T follicular helper cell (primary cell): Measurements from ENCODE around the gene CHST8.

Experiments used
- DNase-seq: peaks from one replicate; pipeline ENCODE4 v3.0.0-alpha.2; 2020; ENCODE audit warnings: low read depth

CHST8 gene

DNA sequence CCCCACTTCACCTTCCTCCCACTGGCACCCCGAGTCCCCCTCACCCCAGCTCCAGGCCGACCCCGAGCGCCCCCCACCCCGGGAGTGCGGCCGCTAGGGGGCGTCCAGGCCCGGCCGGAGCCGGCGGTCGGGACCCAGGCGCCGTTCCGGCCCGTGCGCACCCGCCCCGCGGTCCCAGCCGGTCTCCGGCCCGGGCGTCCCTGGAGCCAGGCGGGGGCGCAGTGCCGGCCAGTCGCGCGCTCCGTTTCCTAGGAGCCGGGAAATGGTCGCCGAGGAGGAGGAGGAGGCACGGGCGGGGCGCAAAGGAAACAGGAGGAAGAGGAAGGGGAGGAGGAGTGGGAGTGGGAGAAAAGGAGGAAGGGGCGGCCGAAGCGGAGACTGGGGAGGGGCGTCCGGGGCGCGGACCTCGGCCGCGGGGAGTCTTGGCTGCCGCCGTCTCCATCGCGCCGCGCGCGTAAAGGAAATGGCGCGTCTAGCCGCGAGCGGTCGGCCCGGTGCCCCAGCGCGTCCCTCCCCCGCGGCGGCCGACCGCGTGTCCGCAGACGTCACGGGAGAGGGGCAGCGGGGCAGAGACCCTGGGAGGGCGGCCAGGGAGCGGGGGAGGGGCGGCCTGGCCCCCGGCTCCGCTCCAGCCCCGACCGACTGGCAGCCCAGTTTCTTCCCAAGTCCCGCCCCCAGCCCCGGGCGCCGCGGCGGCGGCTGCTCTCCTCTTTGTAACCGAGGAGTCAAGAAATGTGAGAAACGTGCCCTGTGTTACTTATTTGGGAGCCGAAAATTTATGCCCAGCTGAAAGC, 173.8 kb downstream of the CHST8 start:
- DNase-seq = no peak

DNA sequence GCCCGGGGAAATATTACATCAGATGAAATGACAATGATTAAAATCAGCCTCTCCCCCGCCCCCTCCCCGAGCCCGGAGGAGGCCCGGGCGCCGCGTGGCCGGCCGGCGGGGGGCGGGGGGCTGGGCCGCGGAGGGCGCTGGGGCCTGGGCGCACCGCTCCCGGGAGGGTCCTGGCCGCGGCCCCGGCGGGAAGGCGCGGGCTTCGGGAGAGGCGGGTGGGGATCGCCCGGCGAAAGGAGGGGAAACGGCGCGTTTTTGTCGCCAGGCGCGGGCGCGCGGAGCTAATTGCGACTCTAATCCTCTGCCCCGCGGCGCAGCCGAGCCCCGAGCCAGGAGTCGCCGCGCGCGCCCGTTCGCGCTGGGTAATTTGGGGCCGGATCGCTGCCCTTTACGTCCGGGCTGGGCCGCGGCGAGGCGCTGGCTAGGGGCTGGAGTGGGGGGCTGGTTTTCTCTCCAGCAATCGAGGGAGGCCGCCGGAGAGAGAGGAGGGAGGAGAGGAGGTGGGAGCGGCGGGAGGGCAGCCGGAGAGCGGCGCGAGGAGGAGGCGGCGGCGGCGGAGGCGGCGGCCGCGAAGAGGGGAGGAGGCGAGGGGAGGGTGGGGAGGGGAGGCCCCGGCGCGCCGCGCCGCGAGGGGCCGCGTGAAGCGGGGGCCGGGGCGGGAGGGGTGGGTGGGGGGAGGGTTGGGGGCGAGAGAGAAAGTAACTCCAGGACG, 174.6 kb downstream of the CHST8 start, which contains the start of gene KCTD15:
Gene KCTD15 (plus strand): TSS at position 707 of the 712 bp plus-strand sequence. CDS start 3,585 bp downstream, outside the sequence.
- DNase-seq = no peak

GRCh38 chr19:33797802-33798671, 176.3 kb downstream of the CHST8 start:
- DNase-seq = no peak

DNA sequence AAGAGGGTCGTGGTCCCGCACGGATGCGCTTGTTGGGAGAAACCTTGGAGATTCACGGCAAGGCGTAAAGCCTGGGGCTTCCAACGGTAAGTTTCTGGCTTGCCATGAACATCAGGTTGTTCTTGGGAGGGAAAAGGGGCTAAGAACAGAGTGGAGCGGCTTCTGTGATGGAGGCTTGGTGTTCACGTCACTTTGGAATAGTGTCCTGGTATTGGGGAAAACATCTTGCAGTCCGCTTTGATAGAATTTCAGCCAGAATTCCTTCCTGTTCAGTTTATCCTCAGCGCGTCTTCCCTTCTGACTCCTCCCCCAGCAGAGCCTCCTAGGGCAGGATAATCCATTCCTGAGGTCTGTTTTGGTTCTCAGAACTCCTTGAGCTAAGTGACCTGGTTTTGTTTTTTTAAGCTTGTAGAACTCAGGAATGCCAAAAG, 176.9 kb downstream of the CHST8 start:
- DNase-seq = no peak

DNA sequence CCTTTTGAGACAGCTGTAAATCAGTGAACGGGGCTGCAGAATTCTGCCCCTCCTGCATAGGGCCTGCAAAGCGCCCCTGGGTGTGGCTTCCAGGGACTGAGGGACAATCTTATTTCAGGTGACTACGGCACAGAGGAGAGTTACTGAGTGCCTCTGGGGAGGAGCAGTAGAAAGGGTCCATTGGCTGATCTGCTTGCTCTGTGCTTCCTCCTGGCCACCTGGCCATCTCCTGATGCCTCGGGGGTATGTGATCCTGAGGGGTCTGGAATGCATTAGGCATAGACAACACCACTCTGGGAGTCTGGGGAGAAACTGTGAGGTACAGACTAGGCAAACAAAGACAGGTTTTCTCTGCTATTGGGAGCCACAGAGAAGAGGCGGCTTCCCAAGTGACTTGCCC, 177.7 kb downstream of the CHST8 start:
- DNase-seq = no peak

GRCh38 chr19:33800012-33800680, 178.4 kb downstream of the CHST8 start:
- no peak for DNase-seq

DNA sequence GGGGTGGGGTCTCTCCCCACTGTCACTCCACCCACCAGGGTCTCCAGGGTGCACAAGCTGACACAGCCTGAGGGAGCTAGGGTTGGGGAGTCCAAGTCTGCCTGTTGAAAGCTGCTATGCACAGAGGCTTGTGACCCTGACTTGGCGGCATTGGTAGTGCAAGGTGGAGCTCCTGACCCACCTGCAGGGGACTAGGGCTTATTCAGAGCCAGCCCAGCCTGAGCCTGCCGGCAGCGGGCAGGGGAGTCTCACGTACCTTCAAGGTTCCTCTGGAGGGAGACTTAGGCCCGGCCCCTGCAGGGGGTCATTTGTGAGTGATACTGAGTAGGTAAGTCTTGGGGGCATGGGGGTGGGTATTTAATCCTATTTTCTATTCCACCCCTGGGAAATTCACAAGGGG, 179.7 kb downstream of the CHST8 start:
- no peak for DNase-seq

DNA sequence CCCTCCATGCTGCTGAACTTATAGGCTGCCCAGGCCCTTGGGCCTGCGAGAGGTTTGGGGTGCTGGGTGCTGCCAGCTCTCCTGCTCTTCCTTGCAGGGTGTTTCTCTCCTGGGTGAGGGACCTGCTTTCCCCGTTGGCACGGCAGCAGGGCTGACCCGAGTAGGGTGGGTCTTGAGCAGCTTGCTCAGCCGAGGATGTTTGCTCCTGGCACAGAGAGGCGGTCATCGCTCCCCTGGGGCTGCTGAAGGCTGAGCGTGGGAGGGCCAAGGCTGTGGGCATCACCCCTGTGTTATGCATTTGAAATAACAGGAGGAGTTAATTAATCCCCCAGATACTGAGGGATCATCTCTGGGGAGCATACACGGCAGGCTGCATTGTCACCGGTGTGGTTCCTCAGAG, 180.2 kb downstream of the CHST8 start:
- DNase-seq = no peak

DNA sequence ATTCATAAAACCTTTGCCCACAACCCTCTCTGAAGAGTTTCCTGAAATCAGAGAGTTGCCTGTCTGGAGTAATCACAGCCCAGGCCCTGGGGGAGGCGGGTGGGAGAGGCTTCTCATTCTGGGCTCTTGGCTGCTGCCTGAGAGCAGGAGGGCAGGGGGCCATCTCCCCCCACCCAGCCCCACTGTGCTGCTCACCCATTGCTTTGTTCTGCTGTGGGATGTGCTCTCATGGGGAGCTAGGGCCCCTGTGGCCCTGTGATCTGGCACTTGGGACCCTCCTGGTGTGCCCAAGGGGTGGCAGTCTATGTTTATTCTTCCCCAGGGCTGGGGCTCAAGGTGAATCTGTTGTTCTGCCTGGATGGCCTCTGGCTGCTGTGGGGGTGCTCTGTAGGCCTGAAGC, 181.0 kb downstream of the CHST8 start:
- DNase-seq = no peak

DNA sequence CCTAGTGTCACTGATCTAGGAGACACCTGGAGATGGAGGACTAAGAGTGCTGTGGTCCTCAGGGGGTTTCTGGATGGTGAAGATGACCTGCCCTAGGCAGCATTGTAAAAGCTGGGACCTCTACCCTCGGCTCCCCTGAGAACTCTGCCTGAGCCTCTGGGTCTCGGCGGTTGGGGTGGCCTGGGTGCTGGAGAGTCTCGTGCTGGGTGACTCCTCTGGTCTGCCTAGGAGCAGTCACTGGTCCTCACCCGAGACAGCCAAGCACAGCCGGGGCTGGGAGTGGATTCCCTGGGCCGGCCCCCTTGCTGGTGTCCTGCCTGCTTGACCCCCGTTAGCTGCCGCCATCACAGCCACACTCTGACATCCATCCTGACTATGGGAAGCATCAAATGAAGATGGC, 181.6 kb downstream of the CHST8 start:
- no peak for DNase-seq

DNA sequence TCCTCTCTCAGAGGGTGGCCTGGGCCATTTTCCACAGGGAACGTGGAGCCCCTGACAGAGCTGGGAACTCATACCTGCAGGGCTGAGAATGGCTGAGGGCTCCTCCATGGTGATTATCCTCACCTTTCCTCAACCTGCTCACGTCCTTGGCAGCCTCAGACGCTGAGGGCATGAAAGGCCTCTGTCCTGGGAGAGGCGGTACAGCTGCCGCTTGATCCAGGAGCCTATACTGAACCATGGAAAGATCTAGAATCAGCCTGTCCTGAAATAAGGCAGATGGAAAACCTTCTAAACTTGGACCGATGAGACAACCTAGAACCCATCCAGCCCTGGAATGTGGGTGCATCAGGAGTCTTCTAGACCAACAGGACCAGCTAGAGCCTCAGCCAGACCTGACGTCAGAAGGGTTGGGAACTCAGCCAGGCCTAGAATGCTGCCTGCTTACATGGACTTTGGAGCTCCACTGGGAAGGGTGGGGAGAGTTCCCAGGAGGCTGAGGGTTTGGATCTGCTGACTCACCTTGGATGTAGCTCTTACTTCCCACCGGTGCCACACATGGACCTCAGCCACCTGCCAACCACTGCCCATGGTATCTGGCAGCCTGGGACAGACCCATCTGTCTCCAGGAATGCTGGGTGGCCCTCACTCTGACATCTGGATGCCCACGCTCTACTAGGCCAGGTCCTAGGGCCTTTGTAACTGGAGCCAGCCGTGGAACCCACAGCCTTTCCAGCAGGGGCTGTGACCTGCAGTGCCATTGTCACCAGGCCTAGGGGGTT, 182.5 kb downstream of the CHST8 start:
- no peak for DNase-seq

DNA sequence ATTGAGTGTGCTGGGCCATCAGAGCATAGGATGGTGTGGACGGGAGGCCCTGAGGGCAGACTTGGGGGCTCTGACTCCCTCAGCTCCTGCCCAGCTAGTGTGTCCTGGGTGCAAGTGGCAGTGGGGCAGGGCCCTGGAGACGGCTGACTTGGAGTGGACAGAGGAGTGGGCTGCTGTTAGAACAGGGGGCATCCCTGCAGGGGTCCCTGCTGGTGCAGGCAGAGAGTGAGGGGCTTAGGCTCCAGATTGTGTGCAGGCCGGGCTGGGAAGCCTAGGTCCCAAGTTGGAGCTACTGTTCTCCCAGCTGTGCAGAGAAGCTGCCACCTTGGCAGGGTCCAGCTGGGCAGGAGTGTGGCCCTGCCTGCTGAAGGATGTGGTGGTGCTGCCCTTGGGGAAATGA, 183.6 kb downstream of the CHST8 start:
- DNase-seq = no peak

DNA sequence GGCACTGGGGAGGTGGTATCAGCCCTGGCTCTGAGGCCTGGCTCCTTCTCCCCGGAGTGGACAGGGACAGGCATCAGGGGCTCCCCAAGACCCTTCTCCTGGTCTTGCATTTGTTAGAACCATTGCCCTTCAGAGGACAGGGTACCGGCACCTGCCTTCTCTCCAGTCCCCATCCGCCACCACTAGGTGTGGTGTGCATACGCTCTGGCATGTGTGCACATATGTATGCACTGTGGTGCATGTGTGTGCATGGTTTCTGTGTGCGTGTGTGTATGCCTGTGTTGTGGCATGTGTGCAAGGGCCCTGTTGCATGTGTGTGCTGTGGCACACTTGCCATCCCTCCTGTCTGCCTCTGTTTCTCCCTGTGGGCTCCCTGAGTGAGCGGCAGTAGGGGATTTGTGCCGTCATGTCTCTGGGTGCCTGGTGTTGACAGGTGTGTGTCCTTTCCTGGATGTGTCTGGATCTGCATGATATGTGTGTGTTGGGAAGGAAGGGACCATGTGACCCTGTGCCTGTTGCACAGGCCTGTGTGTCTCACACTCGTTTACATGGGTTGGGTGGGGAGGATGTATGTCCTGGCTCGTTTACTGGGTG, 184.2 kb downstream of the CHST8 start:
- DNase-seq = no peak

- no peak for DNase-seq
These were observed 184.7 kb downstream of the CHST8 start for GRCh38 chr19:33806434-33806881.

DNA sequence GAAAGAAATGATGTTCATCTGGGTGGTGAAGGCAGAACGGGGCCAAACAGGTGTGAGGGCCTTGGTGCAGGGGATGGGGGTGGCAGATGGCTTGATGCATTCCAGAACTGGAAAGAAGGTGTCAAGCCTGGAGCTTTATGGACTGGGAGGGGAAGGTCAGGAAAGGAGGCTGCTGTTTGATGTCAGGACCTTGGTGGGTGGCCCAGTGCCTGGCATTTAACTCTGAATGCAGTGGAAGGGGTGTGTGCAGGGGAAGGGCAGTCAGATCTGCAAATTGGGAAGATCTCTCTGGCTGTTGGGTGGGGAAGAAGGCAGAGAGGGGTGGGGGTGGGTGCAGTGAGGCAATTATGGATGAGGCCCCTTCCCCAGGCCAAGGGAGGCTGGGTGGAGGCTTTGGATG, 186.6 kb downstream of the CHST8 start:
- DNase-seq = no peak

DNA sequence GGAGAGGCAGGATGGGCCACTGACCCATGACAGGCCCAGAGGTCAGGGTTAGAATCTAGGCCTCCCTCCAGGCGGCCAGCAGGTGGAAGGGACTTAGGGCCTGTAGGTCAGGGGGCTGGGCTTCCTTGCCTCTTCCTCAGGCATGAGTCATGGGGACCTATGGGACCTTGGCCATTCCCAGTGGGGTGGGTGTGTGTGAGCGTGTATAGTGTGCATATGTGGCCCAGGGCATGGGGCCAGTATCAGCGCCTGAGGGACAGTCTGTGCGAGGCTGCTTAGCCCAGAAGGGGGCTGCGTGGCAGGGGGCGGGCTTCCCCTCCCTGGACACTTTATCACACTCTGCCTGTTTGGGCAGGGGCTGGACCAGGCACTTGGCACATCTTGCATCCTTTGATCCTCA, 188.2 kb downstream of the CHST8 start:
- DNase-seq = no peak

GRCh38 chr19:33810821-33811220, 189.1 kb downstream of the CHST8 start:
- DNase-seq = no peak

GRCh38 chr19:33811246-33811645, 189.5 kb downstream of the CHST8 start:
- DNase-seq = no peak

GRCh38 chr19:33811736-33812387, 190.1 kb downstream of the CHST8 start:
- DNase-seq = no peak
